Tibial nerve (tissue), 4 donors: Measurements from ENCODE around the gene GPR137B.

Experiments
- CTCF ChIP-seq, 5 experiments: fragments of 200-600 bp in 3 of 5; fragments of 450-650 bp in 2 of 5; sonication (generic) in 3 of 5; IDR thresholded peaks; one replicate each; pipeline ENCODE4 v1.5.1; 2016 to 2019; ENCODE audit warnings: antibody characterized with exemption in 5 of 5, mild to moderate bottlenecking in 3 of 5, moderate library complexity in 2 of 5
- EP300 ChIP-seq, 2 donors: sonication (generic); formaldehyde crosslinking; IDR thresholded peaks; one replicate each; pipeline ENCODE4 v1.6.1; 2017; ENCODE audit warnings: antibody characterized with exemption in 2 of 2, mild to moderate bottlenecking in 1 of 2

DNA sequence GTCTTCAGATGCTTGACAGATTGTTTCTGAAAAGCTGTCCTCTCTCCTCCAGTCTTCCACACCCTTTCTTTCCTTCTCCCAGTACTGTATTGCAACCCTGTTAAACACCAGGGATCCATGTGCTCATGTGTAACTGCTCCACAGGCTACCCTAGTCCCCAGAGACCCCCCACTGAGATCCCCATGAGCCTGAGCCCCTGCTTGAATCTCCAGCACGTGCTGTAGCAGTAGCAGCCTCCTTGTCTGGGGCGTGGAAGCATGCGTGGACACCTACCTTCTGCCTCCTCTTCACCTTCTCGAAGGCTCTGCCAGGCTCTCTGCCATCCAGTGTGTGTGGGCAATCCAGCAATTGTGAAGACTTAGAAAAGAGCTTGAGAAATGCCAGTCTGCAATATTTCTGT, 25.2 kb downstream of the GPR137B start:
- TF ChIP-seq CTCF (IDR thresholded peaks at IDR 0.05), result no peak
- TF ChIP-seq EP300 (IDR thresholded peaks at IDR 0.05), result no peak
